ENCODE measurements around the gene CYB561D1. TPM values are rescaled to one million over a fixed set of nuclear protein-coding genes. Genes with fewer than 3 reads are reported as not detected.

The CYB561D1 gene
- total and polyA plus RNA-seq, 9 of the 15 experiments (the other 6 are each of a cell fraction or from before 2014, with no cell fraction given), result 0.71 to 7.2 (median 3.5) TPM

- TF ChIP-seq HCFC1 (IDR thresholded peaks at IDR 0.05; ENCODE audit: low read depth, low read length), result peak; percentile 67
- TF ChIP-seq ZNF699 (CRISPR knock-in tag; IDR thresholded peaks at IDR 0.05; ENCODE audit: insufficient replicate concordance), result no peak
- no peak for TF ChIP-seq MEF2D (tag; conservative IDR thresholded peaks at IDR 0.05; ENCODE audit: low read depth)
- no peak for TF ChIP-seq NFRKB (IDR thresholded peaks at IDR 0.05; ENCODE audit: low read depth)
- TF ChIP-seq CREB1 (IDR thresholded peaks at IDR 0.05), result peak; percentile 63
- peak; percentile 65; the same call in 1 of the 2 replicates for TF ChIP-seq CREB1 (CRISPR knock-in tag; IDR thresholded peaks at IDR 0.05)
- TF ChIP-seq, protein P1, sequence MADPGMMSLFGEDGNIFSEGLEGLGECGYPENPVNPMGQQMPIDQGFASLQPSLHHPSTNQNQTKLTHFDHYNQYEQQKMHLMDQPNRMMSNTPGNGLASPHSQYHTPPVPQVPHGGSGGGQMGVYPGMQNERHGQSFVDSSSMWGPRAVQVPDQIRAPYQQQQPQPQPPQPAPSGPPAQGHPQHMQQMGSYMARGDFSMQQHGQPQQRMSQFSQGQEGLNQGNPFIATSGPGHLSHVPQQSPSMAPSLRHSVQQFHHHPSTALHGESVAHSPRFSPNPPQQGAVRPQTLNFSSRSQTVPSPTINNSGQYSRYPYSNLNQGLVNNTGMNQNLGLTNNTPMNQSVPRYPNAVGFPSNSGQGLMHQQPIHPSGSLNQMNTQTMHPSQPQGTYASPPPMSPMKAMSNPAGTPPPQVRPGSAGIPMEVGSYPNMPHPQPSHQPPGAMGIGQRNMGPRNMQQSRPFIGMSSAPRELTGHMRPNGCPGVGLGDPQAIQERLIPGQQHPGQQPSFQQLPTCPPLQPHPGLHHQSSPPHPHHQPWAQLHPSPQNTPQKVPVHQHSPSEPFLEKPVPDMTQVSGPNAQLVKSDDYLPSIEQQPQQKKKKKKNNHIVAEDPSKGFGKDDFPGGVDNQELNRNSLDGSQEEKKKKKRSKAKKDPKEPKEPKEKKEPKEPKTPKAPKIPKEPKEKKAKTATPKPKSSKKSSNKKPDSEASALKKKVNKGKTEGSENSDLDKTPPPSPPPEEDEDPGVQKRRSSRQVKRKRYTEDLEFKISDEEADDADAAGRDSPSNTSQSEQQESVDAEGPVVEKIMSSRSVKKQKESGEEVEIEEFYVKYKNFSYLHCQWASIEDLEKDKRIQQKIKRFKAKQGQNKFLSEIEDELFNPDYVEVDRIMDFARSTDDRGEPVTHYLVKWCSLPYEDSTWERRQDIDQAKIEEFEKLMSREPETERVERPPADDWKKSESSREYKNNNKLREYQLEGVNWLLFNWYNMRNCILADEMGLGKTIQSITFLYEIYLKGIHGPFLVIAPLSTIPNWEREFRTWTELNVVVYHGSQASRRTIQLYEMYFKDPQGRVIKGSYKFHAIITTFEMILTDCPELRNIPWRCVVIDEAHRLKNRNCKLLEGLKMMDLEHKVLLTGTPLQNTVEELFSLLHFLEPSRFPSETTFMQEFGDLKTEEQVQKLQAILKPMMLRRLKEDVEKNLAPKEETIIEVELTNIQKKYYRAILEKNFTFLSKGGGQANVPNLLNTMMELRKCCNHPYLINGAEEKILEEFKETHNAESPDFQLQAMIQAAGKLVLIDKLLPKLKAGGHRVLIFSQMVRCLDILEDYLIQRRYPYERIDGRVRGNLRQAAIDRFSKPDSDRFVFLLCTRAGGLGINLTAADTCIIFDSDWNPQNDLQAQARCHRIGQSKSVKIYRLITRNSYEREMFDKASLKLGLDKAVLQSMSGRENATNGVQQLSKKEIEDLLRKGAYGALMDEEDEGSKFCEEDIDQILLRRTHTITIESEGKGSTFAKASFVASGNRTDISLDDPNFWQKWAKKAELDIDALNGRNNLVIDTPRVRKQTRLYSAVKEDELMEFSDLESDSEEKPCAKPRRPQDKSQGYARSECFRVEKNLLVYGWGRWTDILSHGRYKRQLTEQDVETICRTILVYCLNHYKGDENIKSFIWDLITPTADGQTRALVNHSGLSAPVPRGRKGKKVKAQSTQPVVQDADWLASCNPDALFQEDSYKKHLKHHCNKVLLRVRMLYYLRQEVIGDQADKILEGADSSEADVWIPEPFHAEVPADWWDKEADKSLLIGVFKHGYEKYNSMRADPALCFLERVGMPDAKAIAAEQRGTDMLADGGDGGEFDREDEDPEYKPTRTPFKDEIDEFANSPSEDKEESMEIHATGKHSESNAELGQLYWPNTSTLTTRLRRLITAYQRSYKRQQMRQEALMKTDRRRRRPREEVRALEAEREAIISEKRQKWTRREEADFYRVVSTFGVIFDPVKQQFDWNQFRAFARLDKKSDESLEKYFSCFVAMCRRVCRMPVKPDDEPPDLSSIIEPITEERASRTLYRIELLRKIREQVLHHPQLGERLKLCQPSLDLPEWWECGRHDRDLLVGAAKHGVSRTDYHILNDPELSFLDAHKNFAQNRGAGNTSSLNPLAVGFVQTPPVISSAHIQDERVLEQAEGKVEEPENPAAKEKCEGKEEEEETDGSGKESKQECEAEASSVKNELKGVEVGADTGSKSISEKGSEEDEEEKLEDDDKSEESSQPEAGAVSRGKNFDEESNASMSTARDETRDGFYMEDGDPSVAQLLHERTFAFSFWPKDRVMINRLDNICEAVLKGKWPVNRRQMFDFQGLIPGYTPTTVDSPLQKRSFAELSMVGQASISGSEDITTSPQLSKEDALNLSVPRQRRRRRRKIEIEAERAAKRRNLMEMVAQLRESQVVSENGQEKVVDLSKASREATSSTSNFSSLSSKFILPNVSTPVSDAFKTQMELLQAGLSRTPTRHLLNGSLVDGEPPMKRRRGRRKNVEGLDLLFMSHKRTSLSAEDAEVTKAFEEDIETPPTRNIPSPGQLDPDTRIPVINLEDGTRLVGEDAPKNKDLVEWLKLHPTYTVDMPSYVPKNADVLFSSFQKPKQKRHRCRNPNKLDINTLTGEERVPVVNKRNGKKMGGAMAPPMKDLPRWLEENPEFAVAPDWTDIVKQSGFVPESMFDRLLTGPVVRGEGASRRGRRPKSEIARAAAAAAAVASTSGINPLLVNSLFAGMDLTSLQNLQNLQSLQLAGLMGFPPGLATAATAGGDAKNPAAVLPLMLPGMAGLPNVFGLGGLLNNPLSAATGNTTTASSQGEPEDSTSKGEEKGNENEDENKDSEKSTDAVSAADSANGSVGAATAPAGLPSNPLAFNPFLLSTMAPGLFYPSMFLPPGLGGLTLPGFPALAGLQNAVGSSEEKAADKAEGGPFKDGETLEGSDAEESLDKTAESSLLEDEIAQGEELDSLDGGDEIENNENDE (IDR thresholded peaks at IDR 0.05; ENCODE audit: low read depth, low read length), result no peak
- TF ChIP-seq ZNF79 (CRISPR knock-in tag; IDR thresholded peaks at IDR 0.05; ENCODE audit: low read depth), result no peak
These were observed at the start of gene CYB561D1 (continued) for GRCh38 chr1:109493805-109494539.

Data from K562 (cell line).